Activated naive CD8-positive, alpha-beta T cell treated with anti-CD3 and anti-CD28 coated beads, Interleukin-2, amount 50 U/mL, for 16 hours (primary cell): Measurements from ENCODE around the gene EGF.
"Not testable (repeated sequence)": the region's sequence is repeated elsewhere in the genome, so short reads cannot be mapped to it uniquely, and the experiment has no call there.

Experiments used
- DNase-seq: peaks from one replicate; pipeline ENCODE4 v3.0.0-alpha.2; 2020; ENCODE audit warnings: low read depth, low spot score

Gene EGF

DNA sequence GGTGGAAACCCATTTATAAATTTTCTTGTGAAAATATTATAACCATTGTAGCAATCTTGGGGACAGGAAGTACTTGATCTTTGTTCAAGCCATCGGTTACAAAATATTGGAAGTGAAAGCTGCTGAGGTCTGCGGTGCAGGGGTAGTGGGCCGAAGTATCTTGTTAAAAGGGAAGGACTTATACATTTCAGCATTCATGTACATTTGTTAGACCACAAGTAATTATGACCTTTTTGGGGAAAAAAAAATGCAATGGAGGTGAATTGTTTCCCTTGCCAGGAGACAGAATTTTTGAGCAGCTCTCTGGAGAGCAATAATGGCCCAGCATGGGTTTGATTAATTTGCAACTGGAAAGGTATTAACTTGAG is 121.3 kb downstream of the EGF start:
- no peak for DNase-seq

DNA sequence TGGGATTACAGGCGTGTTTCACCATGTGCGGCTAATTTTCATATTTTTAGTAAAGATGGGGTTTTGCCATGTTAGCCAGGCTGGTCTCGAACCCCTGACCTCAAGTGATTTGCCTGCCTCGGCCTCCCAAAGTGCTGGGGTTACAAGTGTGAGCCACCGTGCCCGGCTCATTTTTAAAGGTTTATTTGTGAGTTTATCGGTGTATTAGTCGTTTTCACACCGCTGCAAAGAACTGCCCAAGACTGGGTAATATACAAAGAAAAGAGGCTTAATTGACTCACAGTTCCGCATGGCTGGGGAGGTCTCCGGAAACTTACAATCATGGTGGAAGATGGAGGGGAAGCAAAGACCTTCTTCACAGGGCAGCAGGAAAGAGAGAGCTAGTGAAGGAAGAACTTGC is 126.5 kb downstream of the EGF start:
- not testable (repeated sequence) for DNase-seq

- DNase-seq: no peak
Measured at GRCh38 chr4:110041735-110042134, 129.1 kb downstream of the EGF start.

GRCh38 chr4:110042545-110043517 is 130.1 kb downstream of the EGF start:
- no peak for DNase-seq

DNA sequence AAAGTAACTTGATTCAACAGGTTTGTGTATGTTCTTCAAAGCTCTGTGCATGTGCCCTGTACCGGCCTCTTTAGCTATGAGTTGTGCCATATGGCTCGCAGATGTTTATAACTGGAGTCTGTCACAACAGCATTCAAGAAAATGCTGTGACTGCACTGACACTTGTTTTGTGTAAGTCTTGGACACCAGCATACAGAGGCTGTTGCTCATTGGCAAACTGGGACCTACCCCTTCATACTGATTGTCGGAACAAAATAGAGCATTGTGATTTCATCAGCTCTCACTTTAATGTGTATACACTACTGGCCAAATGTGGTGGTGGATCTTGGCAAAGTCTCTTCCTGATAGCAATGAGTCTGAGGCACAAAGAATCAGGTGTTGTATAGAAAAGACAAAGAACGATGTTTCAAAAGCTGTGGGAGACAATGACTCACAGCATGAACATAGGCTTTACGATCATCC is 133.9 kb downstream of the EGF start:
- no peak for DNase-seq

GRCh38 chr4:110049951-110050925 is 137.6 kb downstream of the EGF start:
- no peak for DNase-seq

GRCh38 chr4:110055158-110055768 is 142.6 kb downstream of the EGF start:
- DNase-seq: no peak

DNA sequence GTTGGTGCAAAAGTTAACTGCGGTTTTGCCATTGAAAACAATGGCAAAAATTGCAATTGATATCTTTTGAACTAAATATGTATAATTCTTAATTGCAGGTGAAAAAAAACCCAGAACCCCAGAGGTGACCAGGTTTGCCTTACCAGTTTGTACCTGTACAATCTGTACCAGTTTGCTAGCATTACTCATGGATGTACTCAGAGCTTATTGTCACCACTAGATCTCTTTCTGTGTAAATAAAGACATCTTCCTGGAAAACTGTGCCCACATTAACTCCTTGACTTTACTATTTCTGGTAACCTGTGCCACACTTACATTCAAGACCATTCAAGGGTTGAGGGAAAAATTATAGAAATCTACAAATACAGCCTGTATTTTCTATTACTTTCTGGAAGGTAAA is 146.0 kb downstream of the EGF start:
- DNase-seq: no peak

DNA sequence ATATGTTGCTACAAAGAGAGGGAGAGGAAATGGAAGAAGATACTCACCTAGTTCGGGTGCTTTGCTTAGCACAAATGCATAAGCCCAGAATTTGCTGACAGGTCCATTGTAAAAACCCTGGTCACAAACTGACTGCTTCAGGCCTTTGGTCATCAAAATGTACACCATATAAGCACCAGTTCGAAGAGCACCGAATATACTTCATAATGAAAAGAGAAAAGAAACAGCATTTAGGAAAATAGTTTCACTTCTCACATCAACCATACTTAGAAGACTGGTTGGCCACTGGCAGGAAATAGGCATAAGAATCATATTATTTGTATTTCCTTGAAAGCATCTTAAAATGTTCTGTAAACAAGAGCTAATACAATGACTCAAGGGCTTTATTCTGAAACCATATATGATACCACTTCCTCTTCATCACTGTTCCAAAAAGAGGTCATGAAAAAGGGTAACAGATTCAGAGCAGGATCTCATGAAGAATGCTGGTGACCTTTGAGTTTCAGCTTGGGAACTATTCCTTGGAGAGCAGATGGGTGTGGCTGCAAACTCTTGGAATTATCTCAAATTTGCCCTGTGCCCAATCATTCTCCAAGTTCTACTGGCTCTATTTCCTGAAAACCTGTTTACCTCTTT is 147.0 kb downstream of the EGF start:
- DNase-seq: no peak

GRCh38 chr4:110061076-110061475 is 148.4 kb downstream of the EGF start:
- no peak for DNase-seq
